UCSD-AML1 (cell line): Measurements from ENCODE around the gene TRMT61A.

ENCODE experiments used
- DNase-seq: peaks from one replicate; lab custom pipeline; 2025; ENCODE audit not compliant: unreplicated experiment; lab: John Stamatoyannopoulos, UW

The TRMT61A gene

GRCh38 chr14:103533999-103534575 lies 5.1 kb downstream of the TRMT61A start:
- DNase-seq, result no peak

- DNase-seq, result no peak
These were observed 5.6 kb downstream of the TRMT61A start for GRCh38 chr14:103534576-103535061.

GRCh38 chr14:103535081-103535890 lies 6.3 kb downstream of the TRMT61A start:
- no peak for DNase-seq

GRCh38 chr14:103535891-103536565 lies 7.0 kb downstream of the TRMT61A start:
- DNase-seq, result no peak

GRCh38 chr14:103536693-103537092 lies 7.7 kb downstream of the TRMT61A start:
- no peak for DNase-seq

- no peak for DNase-seq
These were observed 8.4 kb downstream of the TRMT61A start for GRCh38 chr14:103537175-103537990.

- DNase-seq, result no peak
These were observed 9.5 kb downstream of the TRMT61A start for GRCh38 chr14:103538291-103539055.

GRCh38 chr14:103539056-103539825 lies 10.2 kb downstream of the TRMT61A start:
- DNase-seq, result no peak

- no peak for DNase-seq
These were observed 12.1 kb downstream of the TRMT61A start for GRCh38 chr14:103540821-103541708.

GRCh38 chr14:103541709-103542604 lies 13.0 kb downstream of the TRMT61A start:
- no peak for DNase-seq

GRCh38 chr14:103542605-103543088 lies 13.7 kb downstream of the TRMT61A start:
- no peak for DNase-seq

- DNase-seq, result no peak
These were observed 14.1 kb downstream of the TRMT61A start for GRCh38 chr14:103543140-103543539.

- no peak for DNase-seq
These were observed 14.9 kb downstream of the TRMT61A start for GRCh38 chr14:103543721-103544387.

- DNase-seq, result no peak
These were observed 15.6 kb downstream of the TRMT61A start for GRCh38 chr14:103544388-103545218.

GRCh38 chr14:103545219-103545914 lies 16.4 kb downstream of the TRMT61A start:
- DNase-seq, result no peak
